H9 (cell line): ENCODE data around the gene LNX2. TPM values are rescaled to one million over a fixed set of nuclear protein-coding genes. Genes with fewer than 3 reads are reported as not detected.

Experiments
- DNase-seq: peaks from one replicate; pipeline ENCODE4 v3.0.0-alpha.2; 2017
- H2AFZ ChIP-seq: one replicate; pipeline ENCODE4 v1.6.1; 2013; ENCODE audit warnings: mild to moderate bottlenecking, low read length, control low read depth, moderate library complexity
- H2AK5ac ChIP-seq: 2 replicates; pipeline ENCODE4 v1.6.1; 2013; ENCODE audit warnings: low read length, control low read depth, mixed read lengths; ENCODE audit not compliant: insufficient read length
- H2BK120ac ChIP-seq: one replicate; pipeline ENCODE4 v1.6.1; 2013; ENCODE audit warnings: low read depth, mild to moderate bottlenecking, low read length, control low read depth, inconsistent platforms; ENCODE audit not compliant: poor library complexity, severe bottlenecking
- H2BK12ac ChIP-seq: 2 replicates; pipeline ENCODE4 v1.6.1; 2013; ENCODE audit warnings: low read length, control low read depth, mixed read lengths, low read depth; ENCODE audit not compliant: insufficient read length
- H2BK15ac ChIP-seq: 2 replicates; pipeline ENCODE4 v1.6.1; 2013; ENCODE audit warnings: low read depth, low read length, control low read depth
- H2BK20ac ChIP-seq: one replicate; pipeline ENCODE4 v1.6.1; 2013; ENCODE audit warnings: low read depth, mild to moderate bottlenecking, low read length, control low read depth, inconsistent platforms; ENCODE audit not compliant: poor library complexity, severe bottlenecking
- H2BK5ac ChIP-seq: 2 replicates; pipeline ENCODE4 v1.6.1; 2013; ENCODE audit warnings: low read length, control low read depth, mixed read lengths; ENCODE audit not compliant: insufficient read length
- H3K14ac ChIP-seq: 2 replicates; pipeline ENCODE4 v1.6.1; 2013; ENCODE audit warnings: low read length, control low read depth; ENCODE audit not compliant: insufficient read depth
- H3K18ac ChIP-seq: 2 replicates; pipeline ENCODE4 v1.6.1; 2013; ENCODE audit warnings: low read depth, mild to moderate bottlenecking, mixed read lengths, low read length, control low read depth; ENCODE audit not compliant: insufficient read length
- H3K23ac ChIP-seq: 2 replicates; pipeline ENCODE4 v1.6.1; 2013; ENCODE audit warnings: low read length, control low read depth, mixed read lengths, low read depth; ENCODE audit not compliant: insufficient read length
- H3K23me2 ChIP-seq: 2 replicates; pipeline ENCODE4 v1.6.1; 2013; ENCODE audit warnings: low read depth, mild to moderate bottlenecking, mixed read lengths, low read length, control low read depth; ENCODE audit not compliant: insufficient read length, poor library complexity, severe bottlenecking
- H3K27ac ChIP-seq: 2 replicates; pipeline ENCODE4 v1.5.1; 2013; ENCODE audit warnings: low read length, control low read depth, mixed read lengths, low read depth; ENCODE audit not compliant: insufficient read length
- H3K27me3 ChIP-seq: 2 replicates; pipeline ENCODE4 v1.6.1; 2013; ENCODE audit warnings: low read length, control low read depth, inconsistent platforms; ENCODE audit not compliant: insufficient read depth
- H3K4ac ChIP-seq: 2 replicates; pipeline ENCODE4 v1.6.1; 2013; ENCODE audit warnings: low read depth, mild to moderate bottlenecking, control low read depth, inconsistent platforms, low read length, moderate library complexity
- H3K4me1 ChIP-seq: 2 replicates; pipeline ENCODE4 v1.6.1; 2013; ENCODE audit warnings: low read length, control low read depth, inconsistent platforms; ENCODE audit not compliant: insufficient read depth
- H3K4me2 ChIP-seq: 2 replicates; pipeline ENCODE4 v1.6.1; 2013; ENCODE audit warnings: low read length, control low read depth, mixed read lengths; ENCODE audit not compliant: insufficient read length, insufficient read depth
- H3K56ac ChIP-seq: 2 replicates; pipeline ENCODE4 v1.6.1; 2013; ENCODE audit warnings: low read depth, mild to moderate bottlenecking, mixed read lengths, low read length, control low read depth; ENCODE audit not compliant: insufficient read length
- H3K79me1 ChIP-seq: 2 replicates; pipeline ENCODE4 v1.6.1; 2013; ENCODE audit warnings: low read depth, mild to moderate bottlenecking, moderate library complexity, low read length, control low read depth, inconsistent platforms; ENCODE audit not compliant: insufficient read depth, poor library complexity, severe bottlenecking
- H3K79me2 ChIP-seq: 2 replicates; pipeline ENCODE4 v1.6.1; 2013; ENCODE audit warnings: low read length, control low read depth, inconsistent platforms; ENCODE audit not compliant: insufficient read depth
- H3K9ac ChIP-seq: 2 replicates; pipeline ENCODE4 v1.6.1; 2013; ENCODE audit warnings: low read length, control low read depth, mixed read lengths; ENCODE audit not compliant: insufficient read length; ENCODE audit errors: extremely low read depth
- H3K9me3 ChIP-seq: one replicate; pipeline ENCODE4 v1.6.1; 2013; ENCODE audit warnings: low read depth, low read length, inconsistent platforms; ENCODE audit not compliant: control insufficient read depth
- H3T11ph ChIP-seq: one replicate; pipeline ENCODE4 v1.6.1; 2013; ENCODE audit warnings: mild to moderate bottlenecking, low read length, control low read depth, inconsistent platforms
- H4K20me1 ChIP-seq: one replicate; pipeline ENCODE4 v1.6.1; 2013; ENCODE audit not compliant: control insufficient read depth, insufficient read length, insufficient read depth
- H4K5ac ChIP-seq: 2 replicates; pipeline ENCODE4 v1.6.1; 2013; ENCODE audit warnings: low read depth, mild to moderate bottlenecking, mixed read lengths, low read length, control low read depth; ENCODE audit not compliant: insufficient read length
- H4K8ac ChIP-seq: replicated peaks from 2 replicates; pipeline ENCODE4 v1.6.1; 2013; ENCODE audit warnings: low read length, control low read depth, mixed read lengths, low read depth; ENCODE audit not compliant: insufficient read length
- H4K91ac ChIP-seq: 2 replicates; pipeline ENCODE4 v1.6.1; 2013; ENCODE audit warnings: low read depth, mild to moderate bottlenecking, moderate library complexity, mixed read lengths, low read length, control low read depth; ENCODE audit not compliant: insufficient read length
- H3K27ac Mint-ChIP-seq, 3 experiments: 2 replicates in 2 of 3; 3 replicates in 1 of 3; pipeline ENCODE4 v1.8.0; 2020 to 2021; ENCODE audit warnings: mixed read lengths in 3 of 3, mild to moderate bottlenecking in 1 of 3, moderate library complexity in 1 of 3
- H3K27me3 Mint-ChIP-seq: 2 replicates; pipeline ENCODE4 v1.8.0; 2021; ENCODE audit warnings: low read depth, mild to moderate bottlenecking, moderate library complexity, mixed read lengths
- H3K36me3 Mint-ChIP-seq, 3 experiments: 2 replicates in 2 of 3; 3 replicates in 1 of 3; pipeline ENCODE4 v1.8.0; 2020 to 2021; ENCODE audit warnings: low read depth in 3 of 3, mixed read lengths in 3 of 3; ENCODE audit not compliant: insufficient read depth in 1 of 3
- H3K4me1 Mint-ChIP-seq, 2 experiments: 2 replicates each; pipeline ENCODE4 v1.8.0; 2020; ENCODE audit warnings: mixed read lengths in 2 of 2
- H3K4me3 Mint-ChIP-seq, 2 experiments: 2 replicates in 1 of 2; 3 replicates in 1 of 2; pipeline ENCODE4 v1.8.0; 2020 to 2021; ENCODE audit warnings: mild to moderate bottlenecking in 2 of 2, mixed read lengths in 2 of 2, moderate library complexity in 1 of 2
- H3K9me3 Mint-ChIP-seq, 2 experiments: 2 replicates in 1 of 2; 3 replicates in 1 of 2; pipeline ENCODE4 v1.8.0; 2020; ENCODE audit warnings: mild to moderate bottlenecking in 2 of 2, mixed read lengths in 2 of 2, moderate library complexity in 1 of 2
- WGBS: extraction: QIAGEN DNeasy Blood & Tissue Kit; methylation state at CpG from one replicate; pipeline ENCODE4 v1.1.7; 2013; ENCODE audit warnings: missing lambda C conversion rate, low lambda C conversion rate, mixed read lengths; ENCODE audit not compliant: insufficient read length; ENCODE audit errors: extremely low coverage; 5-methylcytosine and 5-hydroxymethylcytosine counted together
- total RNA-seq: library from RNA; stranded (reverse); gene quantifications from 2 replicates; pipeline ENCODE4 v1.2.1, GENCODE V29; 2021
- TF ChIP-seq, protein P1 (sequence below): fragments of 200-600 bp; sonication (generic); conservative IDR thresholded peaks from 3 replicates; pipeline ENCODE4 v1.8.0; 2021; ENCODE audit warnings: antibody characterized with exemption, mild to moderate bottlenecking

Gene LNX2
- total RNA-seq, 1 experiment from 2014 or later = 12.4 TPM

DNA sequence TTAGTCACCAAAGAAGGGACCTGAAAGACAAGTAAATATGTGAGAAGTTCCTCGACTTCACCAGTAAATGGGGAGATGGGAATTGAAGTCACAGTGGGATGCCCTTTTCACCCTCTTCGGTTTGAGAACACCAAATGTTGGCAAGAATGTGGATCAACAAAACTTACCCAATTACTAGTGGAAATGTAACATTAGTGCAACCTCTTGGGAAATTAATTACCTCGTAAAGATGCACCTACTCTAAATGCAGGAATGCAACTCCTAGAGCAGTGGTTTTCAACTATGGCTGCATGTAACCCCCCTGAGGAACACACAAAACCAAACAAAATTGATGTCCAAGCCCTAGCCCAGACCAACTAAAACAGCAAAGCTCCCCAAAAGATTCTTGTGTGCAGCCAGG lies 78.1 kb downstream of the LNX2 start:
- Histone ChIP-seq H3K23me2 (no peaks in the 10 kb centered on the region), H3K23ac (no peak overlapping the region), H3K4ac (no peak overlapping the region), H3K18ac (no peak overlapping the region), H4K20me1 (no peaks in the 10 kb centered on the region), H3K79me1 (no peaks in the 10 kb centered on the region), H3K56ac (no peak overlapping the region), H3K9ac (no peak overlapping the region), H3K14ac (no peak overlapping the region), H4K91ac (no peak overlapping the region), H2BK120ac (no peak overlapping the region), H4K5ac (no peak overlapping the region), H3K4me2 (no peak overlapping the region), H4K8ac (no peak overlapping the region), H3K9me3 (no peaks in the 10 kb centered on the region), H2AK5ac (no peak overlapping the region), H2BK15ac (no peak overlapping the region), H3K4me1 (no peaks in the 10 kb centered on the region), H3K79me2 (no peaks in the 10 kb centered on the region), H3K27ac (no peak overlapping the region), H2BK12ac (no peak overlapping the region), H3K27me3 (no peaks in the 10 kb centered on the region), H2AFZ (no peak overlapping the region), H2BK20ac (no peak overlapping the region), H3T11ph (no peak overlapping the region), H2BK5ac (no peak overlapping the region)
- DNase-seq = no peak
- no peak overlapping the region for H3K4me3 Mint-ChIP-seq
- no CpG with 5 or more reads among the region's 3 CpGs for WGBS
- H3K36me3 Mint-ChIP-seq = peaks cover 0 to 7% (median 3%) of the 10 kb centered on the region in 3 experiments; a peak in 3 of 7 replicates
- peaks cover 4 to 7% of the 10 kb centered on the region in 2 experiments; a peak in 3 of 4 replicates for H3K4me1 Mint-ChIP-seq
- H3K9me3 Mint-ChIP-seq = no peaks in the 10 kb centered on the region
- TF ChIP-seq, protein P1, sequence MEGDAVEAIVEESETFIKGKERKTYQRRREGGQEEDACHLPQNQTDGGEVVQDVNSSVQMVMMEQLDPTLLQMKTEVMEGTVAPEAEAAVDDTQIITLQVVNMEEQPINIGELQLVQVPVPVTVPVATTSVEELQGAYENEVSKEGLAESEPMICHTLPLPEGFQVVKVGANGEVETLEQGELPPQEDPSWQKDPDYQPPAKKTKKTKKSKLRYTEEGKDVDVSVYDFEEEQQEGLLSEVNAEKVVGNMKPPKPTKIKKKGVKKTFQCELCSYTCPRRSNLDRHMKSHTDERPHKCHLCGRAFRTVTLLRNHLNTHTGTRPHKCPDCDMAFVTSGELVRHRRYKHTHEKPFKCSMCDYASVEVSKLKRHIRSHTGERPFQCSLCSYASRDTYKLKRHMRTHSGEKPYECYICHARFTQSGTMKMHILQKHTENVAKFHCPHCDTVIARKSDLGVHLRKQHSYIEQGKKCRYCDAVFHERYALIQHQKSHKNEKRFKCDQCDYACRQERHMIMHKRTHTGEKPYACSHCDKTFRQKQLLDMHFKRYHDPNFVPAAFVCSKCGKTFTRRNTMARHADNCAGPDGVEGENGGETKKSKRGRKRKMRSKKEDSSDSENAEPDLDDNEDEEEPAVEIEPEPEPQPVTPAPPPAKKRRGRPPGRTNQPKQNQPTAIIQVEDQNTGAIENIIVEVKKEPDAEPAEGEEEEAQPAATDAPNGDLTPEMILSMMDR = no peak
- no peak overlapping the region for H3K27ac Mint-ChIP-seq
- no peaks in the 10 kb centered on the region for H3K27me3 Mint-ChIP-seq
